ENCODE results near the gene ARHGEF11.

ARHGEF11 gene

DNA sequence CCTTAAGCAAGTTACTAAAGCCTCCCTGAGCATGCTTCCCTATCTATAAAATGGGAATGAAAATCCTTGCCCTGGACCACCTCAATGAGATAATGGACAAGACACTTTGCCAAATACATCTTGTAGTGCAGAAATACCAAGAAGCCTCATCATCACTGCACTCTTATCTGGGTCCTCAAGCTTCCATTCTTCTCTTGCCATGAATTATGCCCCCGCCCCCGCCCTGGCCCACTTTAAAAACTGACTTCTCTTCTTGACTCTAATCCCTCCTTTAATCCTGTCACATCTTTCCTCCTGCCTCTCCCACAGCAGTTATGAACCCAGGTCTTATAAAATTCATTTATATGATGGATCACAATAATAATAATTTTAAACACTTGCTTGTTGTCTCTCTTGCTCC is 14.8 kb downstream of the ARHGEF11 start:
- Histone ChIP-seq H4K20me1 (ENCODE audit: insufficient read depth, low read length, poor library complexity, severe bottlenecking) (no peaks in the 10 kb centered on the region), H3K9me3 (ENCODE audit: insufficient read depth, low read depth, low read length) (no peaks in the 10 kb centered on the region), H2AFZ (ENCODE audit: low read length) (no peak overlapping the region), H3K9me2 (replicated peaks; ENCODE audit: low read depth, low read length) (no peaks in the 10 kb centered on the region), H3K4me3 (ENCODE audit: low read length, poor library complexity, severe bottlenecking) (no peak overlapping the region), H3K79me2 (ENCODE audit: insufficient read depth, low read length) (no peaks in the 10 kb centered on the region), H3K27me3 (ENCODE audit: insufficient read depth, low read length, poor library complexity, severe bottlenecking) (peaks cover 7% of the 10 kb centered on the region), H3K4me1 (ENCODE audit: insufficient read depth, low read length, poor library complexity, severe bottlenecking) (no peaks in the 10 kb centered on the region), H3K4me2 (ENCODE audit: low read depth, low read length, poor library complexity, severe bottlenecking) (no peak overlapping the region), H3K36me3 (ENCODE audit: insufficient read depth, low read length) (no peaks in the 10 kb centered on the region), H3K9ac (ENCODE audit: low read depth, low read length, poor library complexity, severe bottlenecking) (no peak overlapping the region), H3F3A (ENCODE audit: low read depth) (no peaks in the 10 kb centered on the region)
- TF ChIP-seq EZH2phosphoT487 (IDR thresholded peaks at IDR 0.05; ENCODE audit: borderline replicate concordance), result no peak
- TF ChIP-seq, protein P1, sequence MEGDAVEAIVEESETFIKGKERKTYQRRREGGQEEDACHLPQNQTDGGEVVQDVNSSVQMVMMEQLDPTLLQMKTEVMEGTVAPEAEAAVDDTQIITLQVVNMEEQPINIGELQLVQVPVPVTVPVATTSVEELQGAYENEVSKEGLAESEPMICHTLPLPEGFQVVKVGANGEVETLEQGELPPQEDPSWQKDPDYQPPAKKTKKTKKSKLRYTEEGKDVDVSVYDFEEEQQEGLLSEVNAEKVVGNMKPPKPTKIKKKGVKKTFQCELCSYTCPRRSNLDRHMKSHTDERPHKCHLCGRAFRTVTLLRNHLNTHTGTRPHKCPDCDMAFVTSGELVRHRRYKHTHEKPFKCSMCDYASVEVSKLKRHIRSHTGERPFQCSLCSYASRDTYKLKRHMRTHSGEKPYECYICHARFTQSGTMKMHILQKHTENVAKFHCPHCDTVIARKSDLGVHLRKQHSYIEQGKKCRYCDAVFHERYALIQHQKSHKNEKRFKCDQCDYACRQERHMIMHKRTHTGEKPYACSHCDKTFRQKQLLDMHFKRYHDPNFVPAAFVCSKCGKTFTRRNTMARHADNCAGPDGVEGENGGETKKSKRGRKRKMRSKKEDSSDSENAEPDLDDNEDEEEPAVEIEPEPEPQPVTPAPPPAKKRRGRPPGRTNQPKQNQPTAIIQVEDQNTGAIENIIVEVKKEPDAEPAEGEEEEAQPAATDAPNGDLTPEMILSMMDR (conservative IDR thresholded peaks at IDR 0.05; ENCODE audit: low read length), result no peak

DNA sequence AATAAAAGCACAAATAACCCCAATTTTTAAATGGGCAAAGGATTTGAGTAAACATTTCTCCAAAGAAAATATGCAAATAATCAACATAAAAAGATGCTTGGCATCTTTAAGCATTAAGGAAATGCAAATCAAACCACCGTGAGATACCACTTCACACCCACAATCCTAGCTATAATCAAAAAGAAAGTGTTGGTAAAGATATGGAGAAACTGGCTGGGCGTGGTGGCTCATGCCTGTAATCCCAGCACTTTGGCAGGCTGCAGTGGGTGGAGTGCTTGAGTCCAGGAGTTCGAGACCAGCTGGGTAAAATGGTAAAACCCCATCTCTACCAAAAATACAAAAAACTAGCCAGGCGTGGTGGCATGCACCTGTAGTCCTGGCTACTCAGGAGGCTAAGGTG is 16.9 kb downstream of the ARHGEF11 start:
- Histone ChIP-seq H3K79me2 (ENCODE audit: insufficient read depth, low read length) (no peaks in the 10 kb centered on the region), H4K20me1 (ENCODE audit: insufficient read depth, low read length, poor library complexity, severe bottlenecking) (no peaks in the 10 kb centered on the region), H3K36me3 (ENCODE audit: insufficient read depth, low read length) (no peaks in the 10 kb centered on the region)

DNA sequence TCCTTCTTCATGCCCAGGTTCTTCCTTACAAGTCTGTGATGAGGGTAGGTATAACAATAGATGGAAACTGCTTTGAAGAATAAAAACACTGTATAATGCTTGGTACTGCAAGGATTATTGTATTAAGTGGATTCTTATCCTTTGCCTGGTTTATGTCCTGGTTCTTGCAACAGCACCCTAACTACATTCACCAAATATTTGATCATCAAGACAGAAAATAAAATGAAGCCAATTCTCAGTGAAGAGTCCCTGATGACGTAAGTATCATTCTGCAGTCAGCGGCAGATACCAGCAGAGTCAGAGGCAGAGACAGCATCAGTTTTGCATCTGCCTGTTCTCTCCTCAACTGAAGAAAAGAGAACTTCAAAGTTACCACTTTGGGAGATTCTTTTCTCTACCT is 19.7 kb downstream of the ARHGEF11 start:
- Histone ChIP-seq H3K36me3 (ENCODE audit: insufficient read depth, low read length) (no peaks in the 10 kb centered on the region), H3K79me2 (ENCODE audit: insufficient read depth, low read length) (no peaks in the 10 kb centered on the region), H4K20me1 (ENCODE audit: insufficient read depth, low read length, poor library complexity, severe bottlenecking) (no peaks in the 10 kb centered on the region), H3K4me3 (ENCODE audit: low read length, poor library complexity, severe bottlenecking) (no peak overlapping the region), H3K9me2 (replicated peaks; ENCODE audit: low read depth, low read length) (no peaks in the 10 kb centered on the region), H3K4me2 (ENCODE audit: low read depth, low read length, poor library complexity, severe bottlenecking) (no peak overlapping the region), H3F3A (ENCODE audit: low read depth) (no peaks in the 10 kb centered on the region), H3K9me3 (ENCODE audit: insufficient read depth, low read depth, low read length) (no peaks in the 10 kb centered on the region; the same call in 1 of the 2 replicates), H2AFZ (ENCODE audit: low read length) (no peak overlapping the region), H3K9ac (ENCODE audit: low read depth, low read length, poor library complexity, severe bottlenecking) (no peak overlapping the region), H3K4me1 (ENCODE audit: insufficient read depth, low read length, poor library complexity, severe bottlenecking) (no peaks in the 10 kb centered on the region), H3K27me3 (ENCODE audit: insufficient read depth, low read length, poor library complexity, severe bottlenecking) (peaks cover 4% of the 10 kb centered on the region)
- TF ChIP-seq, protein P1 (conservative IDR thresholded peaks at IDR 0.05; ENCODE audit: low read length), result no peak
- TF ChIP-seq EZH2phosphoT487 (IDR thresholded peaks at IDR 0.05; ENCODE audit: borderline replicate concordance), result no peak

More for the DNA sequence above, 16.9 kb downstream of the ARHGEF11 start:
- TF ChIP-seq, protein P1 (conservative IDR thresholded peaks at IDR 0.05; ENCODE audit: low read length), result no peak
- TF ChIP-seq EZH2phosphoT487 (IDR thresholded peaks at IDR 0.05; ENCODE audit: borderline replicate concordance), result no peak
- no peak overlapping the region for H3K4me3 ChIP-seq (ENCODE audit: low read length, poor library complexity, severe bottlenecking)
- no peak overlapping the region for H3K9ac ChIP-seq (ENCODE audit: low read depth, low read length, poor library complexity, severe bottlenecking)
- H2AFZ ChIP-seq (ENCODE audit: low read length), result no peak overlapping the region
- H3K9me3 ChIP-seq (ENCODE audit: insufficient read depth, low read depth, low read length), result no peaks in the 10 kb centered on the region
- no peak overlapping the region for H3K4me2 ChIP-seq (ENCODE audit: low read depth, low read length, poor library complexity, severe bottlenecking)
- H3F3A ChIP-seq (ENCODE audit: low read depth), result no peaks in the 10 kb centered on the region
- H3K9me2 ChIP-seq (replicated peaks; ENCODE audit: low read depth, low read length), result no peaks in the 10 kb centered on the region
- no peaks in the 10 kb centered on the region for H3K4me1 ChIP-seq (ENCODE audit: insufficient read depth, low read length, poor library complexity, severe bottlenecking)
- peaks cover 6% of the 10 kb centered on the region for H3K27me3 ChIP-seq (ENCODE audit: insufficient read depth, low read length, poor library complexity, severe bottlenecking)
